Upper lobe of left lung (tissue), 4 donors: ENCODE data around the gene ZNF219.

ENCODE experiments used
- CTCF ChIP-seq, 6 experiments: fragments of 450-650 bp in 4 of 6; fragments of 200-600 bp in 2 of 6; sonication (generic) in 2 of 6; IDR thresholded peaks; one replicate each; pipeline ENCODE4 v1.5.1; 2016 to 2019; ENCODE audit warnings: antibody characterized with exemption in 6 of 6
- POLR2A ChIP-seq, 4 donors: fragments of 450-650 bp; IDR thresholded peaks; one replicate each; pipeline ENCODE4 v1.5.1; 2016 to 2017; ENCODE audit warnings: antibody characterized with exemption in 4 of 4, mild to moderate bottlenecking in 2 of 4
- POLR2AphosphoS5 ChIP-seq, 2 donors: sonication (generic); formaldehyde crosslinking; IDR thresholded peaks; one replicate each; pipeline ENCODE4 v1.5.1; 2017; ENCODE audit warnings: antibody characterized with exemption in 2 of 2

- TF ChIP-seq CTCF (IDR thresholded peaks at IDR 0.05) (no peak), POLR2A (IDR thresholded peaks at IDR 0.05) (no peak), POLR2AphosphoS5 (IDR thresholded peaks at IDR 0.05) (no peak)
Measured at GRCh38 chr14:21061347-21061668, 37.1 kb downstream of the ZNF219 start.
